DLD1 (cell line): ENCODE data around the gene CRIM1.
"Not testable (repeated sequence)": the region's sequence is repeated elsewhere in the genome, so short reads cannot be mapped to it uniquely, and the experiment has no call there.

Experiments
- in situ Hi-C: cut with HindIII; loops from 2 replicates; pipeline ENCODE4 v1.10.0; 2017; ENCODE audit warnings: low sequenced_read_pairs

CRIM1 gene

DNA sequence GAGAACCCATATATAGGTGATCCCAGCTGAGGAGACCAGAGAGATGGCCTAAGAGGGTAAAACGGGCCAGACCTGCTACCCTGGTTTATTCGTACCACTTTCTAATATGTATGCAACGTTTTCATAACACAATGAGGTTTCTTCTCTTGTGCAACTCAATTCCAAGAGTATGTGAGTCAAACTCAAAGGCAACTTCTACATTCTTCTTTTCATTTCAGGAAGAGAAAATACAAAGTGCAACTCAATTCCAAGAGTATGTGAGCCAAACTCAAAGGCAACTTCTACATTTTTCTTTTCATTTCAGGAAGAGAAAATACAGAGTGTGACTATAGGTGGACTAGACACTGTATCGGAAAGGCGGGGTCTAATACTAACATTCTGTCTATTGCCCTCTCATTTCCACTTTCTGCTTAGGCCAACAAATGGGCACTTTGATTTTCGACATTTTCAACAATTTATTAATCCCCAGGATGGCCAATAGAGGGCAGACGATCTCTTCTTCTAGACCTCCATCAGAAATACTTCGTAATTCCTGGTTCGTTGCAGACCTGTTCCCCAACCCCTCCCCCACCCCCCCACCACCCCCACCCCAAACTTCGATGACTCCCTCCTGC, 3.7 kb upstream of the CRIM1 start:
- in situ Hi-C loops: no loop called here

DNA sequence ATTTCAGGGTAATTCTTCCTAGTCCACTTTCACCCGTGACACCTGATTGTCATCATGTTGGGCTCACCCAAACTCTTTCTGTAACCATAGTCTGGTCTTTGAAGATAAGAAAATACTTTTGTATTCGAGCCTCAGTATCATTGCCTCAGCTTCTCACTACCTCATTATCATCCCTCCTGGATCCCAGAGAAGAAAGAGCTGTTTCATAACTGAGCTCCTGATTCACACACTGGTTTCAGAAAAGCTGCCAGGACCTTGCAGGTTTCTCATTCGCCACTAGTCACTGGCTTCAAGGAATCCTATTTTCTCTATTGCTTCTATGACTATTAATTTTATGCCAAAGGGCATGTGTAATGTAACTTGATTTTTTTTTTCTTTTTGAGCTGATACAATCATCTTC, 2.9 kb upstream of the CRIM1 start:
- in situ Hi-C loops: no loop called here

DNA sequence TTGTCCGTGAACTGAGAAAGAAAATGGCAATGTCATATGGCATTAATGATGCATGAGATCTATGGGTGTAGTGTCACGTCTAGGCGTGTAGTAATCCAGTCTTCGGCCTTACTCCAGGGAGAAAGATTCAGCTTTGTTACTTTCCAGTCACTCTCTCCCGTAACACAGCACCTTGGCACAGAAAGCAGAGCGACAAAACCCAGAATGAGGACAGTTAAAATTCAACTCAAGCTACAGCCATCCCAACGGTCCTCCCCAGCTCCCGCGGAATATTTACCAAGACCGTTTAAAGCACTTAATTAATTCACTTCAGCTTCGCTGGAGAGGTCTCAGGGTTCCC, 797 bp upstream of the CRIM1 start:
- in situ Hi-C loops: no loop called here

DNA sequence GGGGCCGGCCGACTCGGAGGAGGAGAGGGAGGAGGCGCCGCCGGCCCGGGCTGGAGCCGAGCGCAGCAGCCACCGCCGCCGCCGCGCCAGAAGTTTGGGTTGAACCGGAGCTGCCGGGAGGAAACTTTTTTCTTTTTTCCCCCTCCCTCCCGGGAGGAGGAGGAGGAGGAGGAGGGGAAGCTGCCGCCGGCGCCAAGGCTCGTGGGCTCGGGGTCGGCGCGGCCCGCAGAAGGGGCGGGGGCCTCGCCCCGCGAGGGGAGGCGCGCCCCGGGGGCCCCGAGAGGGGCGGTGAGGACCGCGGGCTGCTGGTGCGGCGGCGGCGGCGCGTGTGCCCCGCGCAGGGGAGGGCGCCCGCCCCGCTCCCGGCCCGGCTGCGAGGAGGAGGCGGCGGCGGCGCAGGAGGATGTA, 316 bp downstream of the CRIM1 start:
- in situ Hi-C loops: no loop called here

DNA sequence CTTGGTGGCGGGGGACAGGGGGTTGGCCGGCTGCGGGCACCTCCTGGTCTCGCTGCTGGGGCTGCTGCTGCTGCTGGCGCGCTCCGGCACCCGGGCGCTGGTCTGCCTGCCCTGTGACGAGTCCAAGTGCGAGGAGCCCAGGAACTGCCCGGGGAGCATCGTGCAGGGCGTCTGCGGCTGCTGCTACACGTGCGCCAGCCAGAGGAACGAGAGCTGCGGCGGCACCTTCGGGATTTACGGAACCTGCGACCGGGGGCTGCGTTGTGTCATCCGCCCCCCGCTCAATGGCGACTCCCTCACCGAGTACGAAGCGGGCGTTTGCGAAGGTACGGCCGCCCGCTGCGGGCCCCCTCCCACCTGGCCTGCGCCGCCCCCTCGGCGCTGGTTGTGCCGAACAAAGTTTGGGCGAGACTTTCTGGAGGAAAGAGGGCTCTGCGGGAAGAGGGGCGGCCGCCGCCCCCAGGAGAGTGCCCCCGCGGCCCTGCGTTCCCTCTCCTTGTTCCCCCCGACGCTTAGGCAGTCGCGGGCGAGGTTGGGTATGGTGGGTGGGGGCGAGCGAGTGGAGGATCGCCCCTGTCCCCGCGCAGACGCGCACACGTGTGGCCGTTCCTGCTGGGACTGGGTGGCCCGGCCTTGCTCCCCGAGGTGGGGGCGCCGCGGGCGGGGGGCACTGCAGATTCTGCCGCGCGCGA, 866 bp downstream of the CRIM1 start:
- in situ Hi-C loops: no loop called here

DNA sequence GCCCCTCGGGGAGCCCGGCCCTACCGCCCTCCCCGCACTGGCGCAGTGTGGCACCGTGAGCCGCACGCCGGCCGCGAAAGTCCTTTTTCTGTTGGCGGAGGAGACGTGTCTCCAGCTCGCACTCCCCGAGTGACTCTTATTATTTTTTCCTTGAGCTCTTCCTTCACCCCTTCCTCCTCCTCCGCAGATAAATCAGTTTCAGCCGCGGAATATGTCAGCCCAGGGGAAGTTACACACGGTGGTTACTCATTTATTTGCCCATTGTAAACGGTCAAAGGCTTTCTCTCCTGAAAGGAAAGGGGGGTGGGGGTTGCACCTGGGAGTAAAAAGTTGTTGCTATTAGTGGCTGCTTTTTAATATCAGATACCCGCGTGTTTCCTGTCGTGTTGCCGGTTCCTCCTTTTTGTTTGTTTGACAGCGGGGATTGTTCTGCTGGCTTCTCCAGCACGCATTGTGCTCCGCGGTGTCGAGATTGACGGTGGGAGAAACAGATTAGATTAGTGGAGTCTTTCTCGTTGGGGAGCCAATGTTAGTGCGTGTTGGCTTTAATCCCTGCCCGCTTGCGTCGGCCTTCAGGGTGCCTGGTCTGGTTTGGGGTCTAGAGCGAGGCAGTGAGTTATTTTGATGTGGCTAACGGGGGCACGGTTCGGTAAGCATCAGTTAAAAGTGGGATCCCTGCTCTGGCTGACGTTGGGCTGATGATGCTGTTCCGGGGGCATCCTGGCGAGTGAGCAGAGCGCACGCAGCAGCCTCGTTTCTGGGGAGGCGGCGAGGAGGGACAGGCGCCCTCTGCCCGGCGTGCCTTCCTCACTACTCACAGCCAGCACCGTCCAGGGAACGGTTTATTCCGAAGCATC, 1.6 kb downstream of the CRIM1 start:
- in situ Hi-C loops: no loop called here

DNA sequence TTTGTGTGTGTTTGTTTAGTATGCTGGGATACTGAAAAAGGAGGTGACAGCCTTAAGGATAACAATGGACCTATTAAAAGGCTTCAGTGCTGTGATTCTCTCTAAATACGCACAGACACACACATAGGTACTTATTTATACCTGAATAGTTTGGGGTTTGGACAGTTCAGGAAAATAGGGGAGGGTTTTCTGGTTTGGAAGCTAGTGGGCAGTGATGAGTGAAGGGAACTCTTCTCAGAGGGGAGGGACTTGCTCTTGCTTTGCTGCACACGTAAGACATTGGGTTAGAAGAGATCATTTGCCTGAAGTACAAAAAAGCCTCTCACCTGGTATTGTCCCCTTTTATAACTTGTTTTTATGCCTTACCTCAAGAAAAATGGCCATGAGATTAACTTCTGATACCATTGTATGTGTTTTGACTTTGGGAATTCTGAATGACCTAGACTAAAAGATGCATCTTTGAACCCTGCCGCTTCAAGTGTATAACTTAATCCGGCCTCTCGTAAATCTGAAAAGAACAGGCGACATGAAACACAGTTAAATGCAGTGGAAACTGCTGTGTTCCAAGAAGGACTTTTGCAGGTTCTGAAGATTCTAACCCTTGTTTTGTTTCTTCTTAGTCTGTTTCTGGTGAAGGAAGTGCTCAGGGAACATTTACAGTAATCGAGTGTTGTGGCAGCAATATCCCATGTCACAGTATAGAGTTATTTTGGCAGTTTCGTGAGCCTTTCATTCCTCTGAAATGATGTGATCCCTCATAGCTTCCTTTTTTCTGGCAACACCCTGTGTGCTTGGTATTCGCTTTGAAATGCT, 2.5 kb downstream of the CRIM1 start:
- in situ Hi-C loops: no loop called here

DNA sequence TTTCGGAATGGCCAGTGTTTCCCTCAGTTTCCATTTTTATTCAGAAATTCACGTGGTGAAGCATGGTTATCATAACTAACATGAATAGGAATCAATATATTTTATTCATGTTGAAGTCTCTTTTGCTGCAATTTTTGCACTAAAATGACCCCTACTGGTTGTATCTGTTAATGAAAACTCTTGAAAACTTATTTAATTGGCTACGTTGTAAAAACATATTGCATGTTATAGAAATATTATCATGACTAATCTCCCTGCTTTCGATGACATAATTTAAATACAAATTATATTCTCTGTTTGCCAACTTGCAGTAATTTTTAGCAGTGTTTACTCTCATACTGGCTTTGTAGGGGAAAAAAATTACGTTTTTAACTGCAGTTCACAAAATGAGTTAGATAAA, 3.5 kb downstream of the CRIM1 start:
- in situ Hi-C loops: no loop called here

DNA sequence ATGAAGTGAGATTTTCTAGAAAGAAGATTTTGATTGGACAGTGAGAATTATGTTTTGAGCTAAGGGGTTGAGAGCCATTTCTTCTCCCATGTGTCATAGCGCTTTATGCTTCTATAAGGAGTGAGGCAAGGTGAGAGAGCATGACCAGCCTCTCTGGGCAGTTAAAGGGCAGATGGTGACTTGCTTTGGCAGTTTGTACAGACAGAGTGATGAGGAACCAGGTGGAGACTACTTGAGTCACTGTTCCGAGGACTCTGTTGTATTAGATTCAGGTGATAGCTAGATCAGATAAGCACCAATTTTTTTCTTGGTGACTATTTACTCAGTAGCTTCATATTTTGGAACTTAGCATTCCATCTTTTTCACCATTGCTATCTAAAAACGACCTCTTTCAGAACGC, 4.5 kb downstream of the CRIM1 start:
- in situ Hi-C loops: no loop called here

DNA sequence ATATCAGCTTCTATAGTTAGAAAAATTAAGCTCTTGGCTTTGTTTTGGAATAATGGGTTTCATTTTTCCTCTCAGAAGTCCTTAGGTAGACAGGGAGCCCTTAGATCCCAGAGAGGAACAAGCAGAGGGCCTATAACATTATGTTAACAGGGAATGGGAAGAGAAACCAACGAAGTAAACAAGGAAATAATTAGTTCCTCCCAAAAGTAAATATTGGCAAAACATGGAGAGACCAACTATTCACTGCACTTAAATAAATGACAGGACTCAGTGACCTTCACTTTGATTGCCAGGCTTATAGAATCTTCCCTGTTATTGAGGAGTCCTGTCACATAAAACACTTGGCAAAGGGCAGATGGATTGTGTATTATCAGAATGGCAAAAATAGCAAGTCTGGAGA, 5.3 kb downstream of the CRIM1 start:
- in situ Hi-C loops: no loop called here

DNA sequence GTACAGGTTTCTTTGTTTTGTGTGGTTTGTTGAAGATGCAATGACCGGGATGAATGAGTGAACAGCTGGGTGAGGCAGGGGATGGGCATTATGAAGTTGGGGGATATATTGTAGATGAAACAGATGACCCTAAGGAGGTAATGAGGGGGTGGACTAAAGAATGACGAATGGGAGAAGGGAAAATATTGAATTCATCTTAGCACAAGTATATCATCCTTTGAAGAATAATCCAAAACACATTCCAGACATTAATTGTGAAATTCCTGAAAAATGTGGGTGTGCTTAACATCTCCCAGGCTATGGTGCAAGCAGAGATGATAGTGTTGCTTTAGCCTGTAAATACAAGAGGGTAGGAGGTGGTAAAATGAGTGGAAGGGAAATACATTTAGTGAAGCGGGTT, 5.8 kb downstream of the CRIM1 start:
- in situ Hi-C loops: no loop called here

DNA sequence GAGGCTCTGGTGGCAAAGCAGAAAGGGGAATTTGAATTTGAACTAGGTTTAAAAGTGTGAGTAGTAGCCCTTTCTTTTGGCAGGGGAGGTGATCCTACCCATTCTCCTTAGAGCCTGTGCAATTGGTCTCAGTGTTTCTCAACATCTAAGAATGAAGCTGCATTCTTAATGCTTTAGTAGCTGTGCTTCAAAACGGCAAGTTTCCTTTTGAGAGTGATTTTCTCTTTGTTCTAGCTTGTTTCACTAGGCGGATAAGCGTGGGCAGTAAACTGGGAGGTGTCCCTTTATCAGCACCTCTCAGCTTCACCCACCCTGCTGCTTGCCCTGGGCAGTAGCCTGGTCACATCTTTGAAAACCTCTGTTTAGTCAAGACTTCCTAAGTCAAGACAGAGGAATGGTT, 6.7 kb downstream of the CRIM1 start:
- in situ Hi-C loops: no loop called here

DNA sequence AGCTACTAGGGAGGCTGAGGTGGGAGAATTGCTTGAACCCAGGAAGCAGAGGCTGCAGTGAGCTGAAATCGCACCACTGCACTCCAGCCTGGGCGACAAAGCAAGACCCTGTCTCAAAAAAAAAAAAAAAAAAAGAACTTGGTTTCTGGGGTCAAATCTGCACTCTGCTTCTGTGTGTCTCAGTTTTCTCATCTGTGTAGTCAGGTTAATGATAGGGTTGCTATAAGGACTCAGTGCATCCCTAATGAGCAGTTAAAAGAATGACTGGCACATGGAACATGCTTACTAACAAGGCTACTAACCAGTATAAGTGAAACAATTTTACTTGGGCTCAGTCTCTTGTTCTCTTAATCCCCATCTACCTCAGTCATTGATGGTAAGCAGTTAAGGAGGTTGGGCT, 7.5 kb downstream of the CRIM1 start:
- in situ Hi-C loops: not testable (repeated sequence)

DNA sequence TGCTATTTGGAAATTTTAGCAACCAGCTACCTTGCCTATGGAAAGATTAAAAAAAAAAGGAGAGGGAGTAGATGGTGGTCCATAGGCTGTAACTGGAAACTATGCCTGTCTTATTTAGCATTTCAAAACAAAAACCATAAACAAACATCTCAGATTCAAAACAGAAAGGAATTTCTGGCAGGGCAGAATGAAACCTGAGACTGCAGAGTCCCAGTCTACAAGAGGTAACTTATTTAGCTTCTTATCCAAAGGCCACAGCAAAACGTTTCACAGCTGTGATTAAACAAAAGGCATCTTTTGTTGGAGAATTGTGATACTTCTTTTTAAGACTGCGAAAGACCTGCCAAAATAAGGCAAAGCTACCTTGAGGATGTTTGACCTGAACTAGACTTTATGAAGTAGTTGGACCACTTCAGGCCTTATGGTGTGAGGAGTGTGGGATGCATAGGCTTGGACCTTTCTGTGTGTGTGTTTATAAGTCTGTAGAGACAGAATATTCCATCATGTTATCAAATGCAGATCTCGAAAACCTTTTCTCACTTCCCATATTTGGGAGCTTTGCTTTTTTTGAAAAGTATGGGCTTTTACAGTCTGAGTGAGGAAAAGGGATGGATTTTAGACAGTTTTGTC, 11.0 kb downstream of the CRIM1 start:
- in situ Hi-C loops: no loop called here

DNA sequence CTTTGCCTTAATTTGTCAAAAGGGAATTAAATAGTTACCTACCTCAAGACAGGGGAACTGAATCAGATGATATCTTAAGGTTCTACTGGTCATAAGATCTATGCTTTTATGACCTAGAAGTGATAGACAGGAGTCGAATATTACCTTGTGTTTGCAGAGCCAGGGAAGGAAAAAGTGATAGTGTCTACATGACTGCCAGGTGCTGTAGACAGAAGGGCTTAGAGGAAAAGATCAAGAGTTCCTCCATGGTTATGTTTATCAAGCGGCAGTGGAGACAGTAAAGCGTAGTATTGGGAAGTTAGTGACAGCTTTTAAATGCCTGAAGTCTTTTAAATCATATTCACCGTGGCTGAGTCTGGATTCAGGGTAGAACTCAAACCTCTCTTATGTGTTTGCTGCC, 11.9 kb downstream of the CRIM1 start:
- in situ Hi-C loops: no loop called here

DNA sequence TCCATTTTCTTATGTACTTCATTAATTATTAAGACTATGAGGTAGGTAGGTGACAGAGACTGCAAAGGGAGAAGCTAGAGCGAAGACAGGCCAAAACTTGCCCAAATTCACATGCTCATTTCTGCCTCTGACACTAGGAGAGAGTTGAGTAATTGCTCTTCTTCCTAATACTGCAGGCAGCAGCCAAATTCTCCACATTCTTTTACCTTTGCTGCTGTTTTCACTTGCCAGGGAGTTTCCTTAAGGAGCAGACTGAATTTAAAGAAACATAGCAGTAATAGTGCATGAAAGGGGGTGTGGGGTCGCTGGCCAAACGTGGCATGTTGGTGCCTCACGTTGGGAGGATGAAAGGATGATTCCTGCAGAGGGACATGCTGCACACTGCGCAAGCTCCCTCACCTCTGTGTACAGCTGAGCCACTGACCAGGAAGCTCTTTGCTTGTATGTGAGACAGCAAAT, 12.3 kb downstream of the CRIM1 start:
- in situ Hi-C loops: no loop called here

DNA sequence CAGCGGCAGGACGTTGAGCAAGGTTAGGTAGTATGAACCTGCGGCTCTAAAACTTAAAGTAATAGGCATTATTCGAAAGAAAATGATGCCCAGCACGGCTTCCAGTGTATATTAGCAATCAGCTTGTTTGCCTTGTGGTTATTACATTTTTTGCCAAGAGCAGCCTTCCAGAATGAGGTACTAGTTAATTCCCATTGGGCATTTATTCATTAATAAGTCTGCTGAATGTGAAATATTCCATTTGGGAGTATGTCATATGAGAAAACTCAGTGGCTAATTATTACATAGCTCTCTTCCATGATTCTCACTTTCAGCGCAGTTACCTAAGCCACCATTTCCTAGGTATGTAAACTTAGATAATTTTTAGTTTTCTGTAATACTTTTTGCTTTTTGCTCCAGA, 12.9 kb downstream of the CRIM1 start:
- in situ Hi-C loops: no loop called here

DNA sequence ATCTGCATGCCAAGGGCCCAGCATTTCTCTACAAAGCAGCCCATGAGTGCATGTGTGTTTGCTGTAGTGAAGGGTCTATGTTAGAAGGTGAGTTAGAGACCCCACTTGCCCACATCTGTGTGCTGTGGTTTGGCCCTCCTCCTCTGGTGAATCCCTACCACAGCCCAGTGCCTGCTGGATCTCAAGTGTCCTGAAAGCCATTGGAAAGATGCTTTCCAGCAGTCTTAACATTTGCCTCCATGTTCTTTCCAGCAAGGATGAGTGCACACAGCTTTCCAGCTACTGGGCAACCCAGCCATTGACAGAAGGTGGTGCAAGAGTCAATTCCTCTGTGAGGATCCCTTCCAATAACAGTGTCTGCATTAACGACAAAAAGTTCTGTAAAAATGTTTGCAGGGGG, 13.6 kb downstream of the CRIM1 start:
- in situ Hi-C loops: no loop called here

DNA sequence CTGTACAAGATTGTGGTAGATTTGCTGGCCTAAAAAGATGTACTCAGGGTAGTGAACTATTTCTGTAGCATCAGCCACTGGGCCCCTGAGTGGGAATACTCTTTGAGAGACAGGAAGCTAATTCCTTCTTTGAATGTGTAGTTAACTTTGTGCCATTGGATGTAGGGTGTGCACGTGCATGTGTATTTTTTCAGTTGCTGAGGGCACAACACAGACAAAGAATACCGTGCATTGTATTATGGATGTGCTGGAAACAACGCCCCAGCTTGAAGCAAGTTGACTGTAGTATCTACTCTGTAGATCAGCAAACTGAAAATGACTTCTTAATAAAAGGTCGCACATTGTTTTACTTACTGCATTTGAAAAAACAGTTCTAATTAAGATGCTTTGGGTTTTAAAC, 14.1 kb downstream of the CRIM1 start:
- in situ Hi-C loops: no loop called here

DNA sequence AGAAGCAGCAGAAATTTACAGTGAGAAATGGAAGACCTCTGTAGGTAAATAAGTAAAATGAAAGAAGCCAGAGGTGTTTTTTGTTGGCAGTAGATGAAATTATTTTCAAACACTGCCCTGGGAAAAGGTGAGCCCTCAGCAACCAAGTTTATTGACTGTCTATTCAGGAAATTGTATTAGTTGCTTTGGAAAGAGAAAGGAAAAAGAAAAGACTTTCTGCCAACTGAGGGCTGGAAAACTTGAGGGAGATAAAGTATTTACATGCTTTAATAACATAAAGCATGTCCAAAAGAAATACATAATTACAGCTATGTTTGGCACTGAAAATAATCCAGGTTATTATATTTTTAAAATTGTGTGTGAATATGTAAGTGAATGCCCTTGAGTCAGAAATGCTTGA, 14.7 kb downstream of the CRIM1 start:
- in situ Hi-C loops: no loop called here
